Panc1 (cell line): Measurements from ENCODE around the gene HELZ.

Experiments used
- POLR2AphosphoS5 ChIP-seq: IDR thresholded peaks from 2 replicates; pipeline ENCODE4 v1.6.1; 2012; ENCODE audit warnings: mild to moderate bottlenecking, low read depth, low read length, moderate library complexity
- REST ChIP-seq, 2 experiments: IDR thresholded peaks; 2 replicates each; pipeline ENCODE4 v1.6.1; 2011 to 2012; ENCODE audit warnings: low read depth in 2 of 2, control low read depth in 1 of 2, low read length in 1 of 2, mild to moderate bottlenecking in 1 of 2, moderate library complexity in 1 of 2; ENCODE audit not compliant: insufficient read depth in 1 of 2
- SIN3A ChIP-seq: IDR thresholded peaks from 2 replicates; pipeline ENCODE4 v1.6.1; 2012; ENCODE audit warnings: low read depth, mild to moderate bottlenecking, low read length, moderate library complexity, borderline replicate concordance; ENCODE audit not compliant: insufficient read depth
- TCF7L2 ChIP-seq: IDR thresholded peaks from 2 replicates; pipeline ENCODE4 v1.6.1; 2011; ENCODE audit warnings: mild to moderate bottlenecking, low read depth, low read length, inconsistent platforms
- TF ChIP-seq, protein P1 (sequence below): fragments of 450-650 bp; IDR thresholded peaks from 2 replicates; pipeline ENCODE4 v1.5.1; 2017; ENCODE audit warnings: mild to moderate bottlenecking

DNA sequence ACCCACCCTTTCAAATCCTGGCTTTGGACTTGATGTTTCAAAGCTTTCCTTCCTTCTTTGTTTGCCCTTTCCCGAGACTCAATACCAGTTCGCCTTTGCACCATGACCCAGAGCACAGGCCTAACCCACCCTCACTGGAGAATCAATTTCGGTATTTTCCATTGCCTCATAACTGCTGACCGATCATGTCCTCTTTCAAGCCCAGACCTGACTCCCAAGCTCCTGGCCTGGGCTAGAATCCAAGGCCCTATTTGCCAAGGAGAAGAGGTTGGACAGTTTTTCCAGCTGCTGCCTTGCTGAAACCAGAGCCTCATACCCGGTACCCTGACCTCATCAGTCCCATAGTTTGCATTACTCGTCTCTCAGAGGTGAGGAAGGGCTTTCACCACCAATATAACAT is 35.3 kb upstream of the HELZ start:
- TF ChIP-seq, protein P1, sequence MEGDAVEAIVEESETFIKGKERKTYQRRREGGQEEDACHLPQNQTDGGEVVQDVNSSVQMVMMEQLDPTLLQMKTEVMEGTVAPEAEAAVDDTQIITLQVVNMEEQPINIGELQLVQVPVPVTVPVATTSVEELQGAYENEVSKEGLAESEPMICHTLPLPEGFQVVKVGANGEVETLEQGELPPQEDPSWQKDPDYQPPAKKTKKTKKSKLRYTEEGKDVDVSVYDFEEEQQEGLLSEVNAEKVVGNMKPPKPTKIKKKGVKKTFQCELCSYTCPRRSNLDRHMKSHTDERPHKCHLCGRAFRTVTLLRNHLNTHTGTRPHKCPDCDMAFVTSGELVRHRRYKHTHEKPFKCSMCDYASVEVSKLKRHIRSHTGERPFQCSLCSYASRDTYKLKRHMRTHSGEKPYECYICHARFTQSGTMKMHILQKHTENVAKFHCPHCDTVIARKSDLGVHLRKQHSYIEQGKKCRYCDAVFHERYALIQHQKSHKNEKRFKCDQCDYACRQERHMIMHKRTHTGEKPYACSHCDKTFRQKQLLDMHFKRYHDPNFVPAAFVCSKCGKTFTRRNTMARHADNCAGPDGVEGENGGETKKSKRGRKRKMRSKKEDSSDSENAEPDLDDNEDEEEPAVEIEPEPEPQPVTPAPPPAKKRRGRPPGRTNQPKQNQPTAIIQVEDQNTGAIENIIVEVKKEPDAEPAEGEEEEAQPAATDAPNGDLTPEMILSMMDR, result no peak
- no peak for TF ChIP-seq POLR2AphosphoS5
- no peak for TF ChIP-seq SIN3A
- TF ChIP-seq TCF7L2, result no peak
- no peak for TF ChIP-seq REST (IDR thresholded peaks at IDR 0.05; ENCODE audit: insufficient read depth in 1 of 2, low read depth in 2 of 2, low read length in 1 of 2)
